Uterus (tissue), 4 donors: Measurements from ENCODE around the gene HOXC12. TPM values are rescaled to one million over a fixed set of nuclear protein-coding genes. Genes with fewer than 3 reads are reported as not detected.

Experiments
- DNase-seq, 2 donors: peaks; one replicate each; pipeline ENCODE4 v3.0.0-alpha.2; 2019 to 2020
- H3K27ac ChIP-seq, 2 donors: fragments of 200-600 bp; sonication (generic); 1 replicate in 1 of 2; 2 replicates in 1 of 2; pipeline ENCODE4 v1.5.1; 2016 to 2018
- H3K27me3 ChIP-seq, 2 donors: fragments of 200-600 bp; sonication (generic); one replicate each; pipeline ENCODE4 v1.5.1; 2018 to 2019; ENCODE audit warnings: control low read depth in 1 of 2
- H3K36me3 ChIP-seq, 2 donors: fragments of 200-600 bp; sonication (generic); one replicate each; pipeline ENCODE4 v1.5.1; 2019; ENCODE audit warnings: control low read depth in 1 of 2
- H3K4me1 ChIP-seq, 2 donors: fragments of 200-600 bp; sonication (generic); one replicate each; pipeline ENCODE4 v1.5.1; 2018 to 2019; ENCODE audit warnings: control low read depth in 1 of 2
- H3K4me3 ChIP-seq, 2 donors: fragments of 200-600 bp; sonication (generic); 1 replicate in 1 of 2; 2 replicates in 1 of 2; pipeline ENCODE4 v1.5.1; 2018 to 2019; ENCODE audit warnings: mild to moderate bottlenecking in 1 of 2
- H3K9me3 ChIP-seq, 2 donors: fragments of 200-600 bp; sonication (generic); one replicate each; pipeline ENCODE4 v1.5.1; 2019; ENCODE audit warnings: control low read depth in 1 of 2
- POLR2A ChIP-seq, 2 donors: fragments of 450-650 bp; IDR thresholded peaks; one replicate each; pipeline ENCODE4 v1.6.1; 2016; ENCODE audit warnings: antibody characterized with exemption in 2 of 2, mild to moderate bottlenecking in 1 of 2, moderate library complexity in 1 of 2
- intact Hi-C: fragments of 100-400 bp; cut with DNase I; formaldehyde crosslinking; loops from one replicate; pipeline ENCODE4 v1.15.1; 2023; ENCODE audit warnings: low total_unique reads
- total RNA-seq, 4 donors: library from RNA; depleted of rRNA in 3 of 4; stranded (reverse); fragments of >200 nt in 3 of 4; gene quantifications; one replicate each; pipeline versions ENCODE4 v1.1.0 to v1.2.4, GENCODE V29; 2014 to 2023
- TF ChIP-seq, protein P1 (sequence below), 4 experiments: fragments of 200-600 bp in 2 of 4; fragments of 450-650 bp in 2 of 4; sonication (generic) in 2 of 4; IDR thresholded peaks; one replicate each; pipeline ENCODE4 v1.5.1; 2016 to 2019; ENCODE audit warnings: antibody characterized with exemption in 4 of 4, mild to moderate bottlenecking in 2 of 4, moderate library complexity in 1 of 4
- donor health status: DM: yes; HTN: yes; CAD: no.

The HOXC12 gene
- total RNA-seq, 4 donors from 2014 or later: not detected

DNA sequence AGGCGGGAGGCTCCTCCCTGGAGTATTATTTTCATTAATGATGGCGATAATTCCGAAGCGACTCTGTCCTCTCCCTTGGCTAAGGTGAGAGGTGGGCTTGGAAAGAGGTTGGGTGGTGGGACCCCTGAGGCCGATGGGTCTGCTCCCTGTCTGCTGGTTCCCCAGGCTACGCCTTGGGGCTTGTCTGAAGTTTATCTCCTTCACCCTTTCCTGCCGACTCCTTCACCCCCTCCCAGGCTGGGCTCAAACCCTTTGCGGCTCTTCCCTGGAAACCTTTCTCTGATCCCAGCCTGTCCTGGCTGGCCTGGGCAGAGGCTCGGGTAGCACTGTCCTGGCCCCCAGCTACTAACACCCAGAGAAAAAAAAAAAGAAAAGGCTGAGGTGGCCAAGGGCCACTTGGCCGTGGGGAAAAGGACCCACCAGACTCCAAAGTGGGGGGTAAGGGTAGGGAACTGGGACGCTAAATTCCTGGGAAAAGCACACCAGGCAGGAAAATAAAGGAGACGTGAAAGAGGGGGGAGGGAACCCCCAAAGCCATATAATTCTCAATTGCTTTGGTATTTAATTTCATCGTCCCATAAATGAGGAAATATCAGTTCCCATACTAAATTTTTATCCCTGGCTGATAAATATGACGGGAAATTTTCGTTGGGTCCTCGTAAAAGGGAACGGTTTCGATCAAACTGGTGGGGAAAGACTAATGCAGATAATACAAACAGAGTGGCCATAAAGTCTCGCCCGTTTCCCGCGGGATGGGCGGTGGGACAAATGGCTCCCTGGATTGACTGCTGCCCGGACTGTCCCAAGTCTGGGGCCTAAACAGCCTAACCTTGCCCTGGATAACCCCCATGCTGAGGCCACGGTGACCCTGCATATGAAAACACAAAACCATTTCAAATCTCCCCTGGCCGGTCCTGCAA is 28.2 kb downstream of the HOXC12 start:
- intact Hi-C loops: no loop called here
- Histone ChIP-seq H3K9me3 (no peaks in the 10 kb centered on the region), H3K27ac (no peak overlapping the region), H3K27me3 (peaks cover 10 to 68% of the 10 kb centered on the region in 2 donors), H3K36me3 (no peaks in the 10 kb centered on the region), H3K4me3 (no peak overlapping the region), H3K4me1 (peaks cover 0 to 10% of the 10 kb centered on the region in 2 donors)
- no peak for TF ChIP-seq POLR2A (IDR thresholded peaks at IDR 0.05)
- TF ChIP-seq, protein P1, sequence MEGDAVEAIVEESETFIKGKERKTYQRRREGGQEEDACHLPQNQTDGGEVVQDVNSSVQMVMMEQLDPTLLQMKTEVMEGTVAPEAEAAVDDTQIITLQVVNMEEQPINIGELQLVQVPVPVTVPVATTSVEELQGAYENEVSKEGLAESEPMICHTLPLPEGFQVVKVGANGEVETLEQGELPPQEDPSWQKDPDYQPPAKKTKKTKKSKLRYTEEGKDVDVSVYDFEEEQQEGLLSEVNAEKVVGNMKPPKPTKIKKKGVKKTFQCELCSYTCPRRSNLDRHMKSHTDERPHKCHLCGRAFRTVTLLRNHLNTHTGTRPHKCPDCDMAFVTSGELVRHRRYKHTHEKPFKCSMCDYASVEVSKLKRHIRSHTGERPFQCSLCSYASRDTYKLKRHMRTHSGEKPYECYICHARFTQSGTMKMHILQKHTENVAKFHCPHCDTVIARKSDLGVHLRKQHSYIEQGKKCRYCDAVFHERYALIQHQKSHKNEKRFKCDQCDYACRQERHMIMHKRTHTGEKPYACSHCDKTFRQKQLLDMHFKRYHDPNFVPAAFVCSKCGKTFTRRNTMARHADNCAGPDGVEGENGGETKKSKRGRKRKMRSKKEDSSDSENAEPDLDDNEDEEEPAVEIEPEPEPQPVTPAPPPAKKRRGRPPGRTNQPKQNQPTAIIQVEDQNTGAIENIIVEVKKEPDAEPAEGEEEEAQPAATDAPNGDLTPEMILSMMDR (IDR thresholded peaks at IDR 0.05): no peak
- DNase-seq: no peak

DNA sequence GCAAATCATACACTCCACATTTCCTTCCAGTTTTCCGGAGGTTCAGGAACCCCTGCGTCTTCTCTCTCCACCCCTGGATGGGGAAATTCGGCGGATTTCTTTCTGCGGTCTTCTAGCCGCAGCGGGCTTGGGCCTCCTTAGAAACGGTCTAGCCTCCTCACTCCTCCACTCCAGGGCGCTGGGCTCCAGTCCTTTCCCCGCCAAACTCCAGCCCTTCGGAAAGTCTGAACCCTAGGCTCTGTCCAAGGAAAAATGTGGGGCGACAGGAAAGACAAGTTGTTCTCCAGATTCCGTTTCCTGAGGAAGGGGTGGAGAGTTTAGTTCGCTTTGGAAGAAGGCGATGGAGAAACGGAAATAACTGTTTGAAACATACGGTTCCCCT is 28.9 kb downstream of the HOXC12 start:
- H3K27ac ChIP-seq: no peak overlapping the region
- intact Hi-C loops: no loop called here
- peaks cover 12 to 70% of the 10 kb centered on the region in 2 donors for H3K27me3 ChIP-seq

DNA sequence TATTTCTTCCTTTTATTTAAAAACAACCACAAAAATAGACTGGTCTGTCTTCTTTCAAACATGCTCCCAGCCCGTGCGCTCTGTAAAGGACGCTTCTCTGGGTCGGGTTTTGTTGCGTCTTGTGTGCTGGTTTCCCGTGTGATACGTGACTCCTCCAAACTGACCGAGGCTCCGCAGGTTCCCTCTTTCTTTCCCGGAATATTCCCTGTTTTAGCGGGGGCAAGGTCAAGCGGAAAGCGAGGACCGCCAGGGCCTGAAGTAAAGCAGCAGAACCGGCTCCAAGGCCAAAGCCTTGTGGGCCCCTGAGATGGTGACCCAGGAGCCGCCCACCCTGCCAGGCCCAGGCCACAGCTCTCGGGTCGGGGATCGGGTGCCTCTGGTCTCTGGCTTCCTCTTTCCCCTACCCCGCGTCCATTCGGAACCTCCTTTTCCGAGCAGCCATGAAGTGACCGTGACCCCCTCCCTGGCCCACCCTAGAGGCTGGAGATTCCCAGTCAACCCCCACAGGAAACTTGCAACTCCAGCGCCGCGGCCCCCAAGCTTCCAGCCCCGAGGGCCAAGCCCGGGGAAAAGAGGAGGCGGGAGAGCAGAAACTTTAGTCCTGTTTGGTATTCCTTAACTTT is 29.4 kb downstream of the HOXC12 start:
- Histone ChIP-seq H3K4me3 (no peak overlapping the region), H3K36me3 (no peaks in the 10 kb centered on the region), H3K9me3 (no peaks in the 10 kb centered on the region), H3K27me3 (peaks cover 12 to 70% of the 10 kb centered on the region in 2 donors), H3K4me1 (peaks cover 0 to 10% of the 10 kb centered on the region in 2 donors), H3K27ac (no peak overlapping the region)
- no peak for DNase-seq
- TF ChIP-seq, protein P1 (IDR thresholded peaks at IDR 0.05): no peak
- TF ChIP-seq POLR2A (IDR thresholded peaks at IDR 0.05): no peak
- intact Hi-C loops: no loop called here

More for the DNA sequence above, 28.9 kb downstream of the HOXC12 start:
- Histone ChIP-seq H3K9me3 (no peaks in the 10 kb centered on the region), H3K4me3 (no peak overlapping the region), H3K36me3 (no peaks in the 10 kb centered on the region), H3K4me1 (peaks cover 0 to 10% of the 10 kb centered on the region in 2 donors)
- no peak for DNase-seq
- no peak for TF ChIP-seq POLR2A (IDR thresholded peaks at IDR 0.05)
- TF ChIP-seq, protein P1 (IDR thresholded peaks at IDR 0.05): no peak

DNA sequence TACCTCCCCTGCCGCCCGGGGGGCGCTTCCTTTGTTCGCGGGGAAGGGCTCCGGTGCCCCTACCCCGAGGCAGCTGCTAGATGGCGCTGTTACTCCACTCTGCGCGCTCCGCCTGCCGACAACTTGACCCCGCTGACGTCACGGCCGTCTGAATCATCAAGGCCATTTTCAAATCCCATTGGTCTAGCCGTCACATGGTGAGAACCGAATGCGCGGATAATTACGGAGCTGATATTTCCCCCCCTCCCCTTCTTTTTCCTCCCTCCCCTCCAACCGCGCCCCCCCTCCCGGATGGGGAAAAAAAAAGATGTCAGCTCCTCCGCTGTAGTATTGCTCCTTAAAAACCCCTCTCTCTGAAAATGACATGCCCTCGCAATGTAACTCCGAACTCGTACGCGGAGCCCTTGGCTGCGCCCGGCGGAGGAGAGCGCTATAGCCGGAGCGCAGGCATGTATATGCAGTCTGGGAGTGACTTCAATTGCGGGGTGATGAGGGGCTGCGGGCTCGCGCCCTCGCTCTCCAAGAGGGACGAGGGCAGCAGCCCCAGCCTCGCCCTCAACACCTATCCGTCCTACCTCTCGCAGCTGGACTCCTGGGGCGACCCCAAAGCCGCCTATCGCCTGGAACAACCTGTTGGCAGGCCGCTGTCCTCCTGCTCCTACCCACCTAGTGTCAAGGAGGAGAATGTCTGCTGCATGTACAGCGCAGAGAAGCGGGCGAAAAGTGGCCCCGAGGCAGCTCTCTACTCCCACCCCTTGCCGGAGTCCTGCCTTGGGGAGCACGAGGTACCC is 30.4 kb downstream of the HOXC12 start, which contains the start of gene HOXC10:
TSS of gene HOXC10 (plus strand) at position 246 of the 791 bp plus-strand sequence. CDS start at position 360, 114 bp downstream.
- no peaks in the 10 kb centered on the region for H3K36me3 ChIP-seq
- peak within 1 kb of the TSS in 1 of 2 donors; percentile 39 for H3K4me3 ChIP-seq
- H3K27ac ChIP-seq: peak within 1 kb of the TSS in 1 of 2 donors; percentile 27
- peaks cover 12 to 78% of the 10 kb centered on the region in 2 donors for H3K27me3 ChIP-seq
- peaks cover 0 to 10% of the 10 kb centered on the region in 2 donors for H3K4me1 ChIP-seq
- TF ChIP-seq, protein P1 (IDR thresholded peaks at IDR 0.05): peak; percentile 39 to 90 (median 68)
- TF ChIP-seq POLR2A (IDR thresholded peaks at IDR 0.05): peak in 1 of 2 donors; percentile 22
- intact Hi-C loops: no loop called here
- DNase-seq: peak; percentile 85 to 95
- H3K9me3 ChIP-seq: no peaks in the 10 kb centered on the region
